Osteoblast (primary cell): Measurements from ENCODE around the gene TUT1. TPM values are rescaled to one million over a fixed set of nuclear protein-coding genes. Genes with fewer than 3 reads are reported as not detected.

Source experiments
- DNase-seq: peaks from one replicate; pipeline ENCODE4 v3.0.0; 2011; ENCODE audit warnings: low spot score, mixed read lengths; ENCODE audit not compliant: insufficient read length; ENCODE audit errors: missing footprints
- H2AFZ ChIP-seq: 2 replicates; pipeline ENCODE4 v1.6.0; 2011; ENCODE audit warnings: mild to moderate bottlenecking, low read length
- H3K27ac ChIP-seq: 2 replicates; pipeline ENCODE4 v1.5.1; 2011; ENCODE audit warnings: mild to moderate bottlenecking, low read depth, low read length, moderate library complexity
- H3K27me3 ChIP-seq: 2 replicates; pipeline ENCODE4 v1.6.0; 2012; ENCODE audit warnings: mild to moderate bottlenecking, control low read depth, inconsistent platforms, low read length, moderate library complexity; ENCODE audit not compliant: insufficient read depth
- H3K36me3 ChIP-seq: 2 replicates; pipeline ENCODE4 v1.5.1; 2011; ENCODE audit warnings: mild to moderate bottlenecking, low read length, control low read depth, moderate library complexity; ENCODE audit not compliant: insufficient read depth
- H3K4me1 ChIP-seq: 2 replicates; pipeline ENCODE4 v1.5.1; 2011; ENCODE audit warnings: mild to moderate bottlenecking, low read length, control low read depth, moderate library complexity; ENCODE audit not compliant: insufficient read depth
- H3K4me2 ChIP-seq: 2 replicates; pipeline ENCODE4 v1.6.0; 2011; ENCODE audit warnings: mild to moderate bottlenecking, low read length; ENCODE audit not compliant: insufficient read depth
- H3K4me3 ChIP-seq: fragments of 200-600 bp; sonication (generic); 3 replicates; pipeline ENCODE4 v1.5.1; 2012; ENCODE audit warnings: mild to moderate bottlenecking, low read length, inconsistent platforms; ENCODE audit not compliant: insufficient read depth
- H3K79me2 ChIP-seq: 2 replicates; pipeline ENCODE4 v1.6.0; 2012; ENCODE audit warnings: mild to moderate bottlenecking, low read length, control low read depth, inconsistent platforms; ENCODE audit not compliant: insufficient read depth
- H3K9me3 ChIP-seq: 2 replicates; pipeline ENCODE4 v1.5.1; 2011; ENCODE audit warnings: low read depth, low read length, control low read depth
- H4K20me1 ChIP-seq: 2 replicates; pipeline ENCODE4 v1.6.0; 2012; ENCODE audit warnings: mild to moderate bottlenecking, low read length, control low read depth; ENCODE audit not compliant: insufficient read depth
- CTCF ChIP-seq: IDR thresholded peaks from 2 replicates; pipeline ENCODE4 v1.5.1; 2011; ENCODE audit warnings: mild to moderate bottlenecking, low read depth, low read length, moderate library complexity; ENCODE audit errors: extremely low read depth
- total RNA-seq: library from RNA; depleted of rRNA; stranded (reverse); fragments of >200 nt; gene quantifications from 2 replicates; pipeline ENCODE4 v1.2.3, GENCODE V29; 2012

The TUT1 gene
- total RNA-seq, 1 donor: 7.6 TPM

- no peak overlapping the region for H2AFZ ChIP-seq
- DNase-seq: peak; percentile 81
- H3K9me3 ChIP-seq: no peaks in the 10 kb centered on the region
- TF ChIP-seq CTCF: no peak
- peak overlapping the region; percentile 58 for H3K27ac ChIP-seq
- peak overlapping the region; percentile 51 for H3K4me3 ChIP-seq
- H3K27me3 ChIP-seq: no peaks in the 10 kb centered on the region
- peaks cover 37% of the 10 kb centered on the region for H3K36me3 ChIP-seq
- peaks cover 64% of the 10 kb centered on the region for H3K4me1 ChIP-seq
- peaks cover 99% of the 10 kb centered on the region for H3K79me2 ChIP-seq
- peak overlapping the region; percentile 82 for H3K4me2 ChIP-seq
- H4K20me1 ChIP-seq: peaks cover 92% of the 10 kb centered on the region
Observed at GRCh38 chr11:62538470-62539237, 52.7 kb downstream of the TUT1 start.

GRCh38 chr11:62536301-62536957 lies 54.9 kb downstream of the TUT1 start:
- H3K9me3 ChIP-seq: no peaks in the 10 kb centered on the region
- peak; percentile 63 for DNase-seq
- H3K4me2 ChIP-seq: no peak overlapping the region
- H2AFZ ChIP-seq: no peak overlapping the region
- H3K4me1 ChIP-seq: peaks cover 44% of the 10 kb centered on the region
- H3K27ac ChIP-seq: peak overlapping the region; percentile 45
- peaks cover 93% of the 10 kb centered on the region for H4K20me1 ChIP-seq
- no peaks in the 10 kb centered on the region for H3K27me3 ChIP-seq
- peaks cover 59% of the 10 kb centered on the region for H3K36me3 ChIP-seq
- peaks cover 99% of the 10 kb centered on the region for H3K79me2 ChIP-seq
- no peak overlapping the region for H3K4me3 ChIP-seq
- no peak for TF ChIP-seq CTCF

- no peak overlapping the region for H3K4me3 ChIP-seq
- H2AFZ ChIP-seq: no peak overlapping the region
- H3K79me2 ChIP-seq: peaks cover 99% of the 10 kb centered on the region
- H3K36me3 ChIP-seq: peaks cover 66% of the 10 kb centered on the region
- H3K27me3 ChIP-seq: no peaks in the 10 kb centered on the region
- H3K4me2 ChIP-seq: no peak overlapping the region
- peak overlapping the region; percentile 45 for H3K27ac ChIP-seq
- no peak for TF ChIP-seq CTCF
- H4K20me1 ChIP-seq: peaks cover 93% of the 10 kb centered on the region
- no peaks in the 10 kb centered on the region for H3K9me3 ChIP-seq
- H3K4me1 ChIP-seq: peaks cover 38% of the 10 kb centered on the region
- DNase-seq: peak; percentile 84
Observed at GRCh38 chr11:62535802-62536201, 55.5 kb downstream of the TUT1 start.
